HG03442 (cell line): ENCODE measurements around the gene PRKN.
"Not testable (repeated sequence)": the region's sequence is repeated elsewhere in the genome, so short reads cannot be mapped to it uniquely, and the experiment has no call there.

Experiments
- ATAC-seq: cut with Tn5 transposase; IDR thresholded peaks from one replicate; pipeline ENCODE4 v1.9.1; 2021; ENCODE audit warnings: mild to moderate bottlenecking, moderate library complexity; ENCODE audit not compliant: unreplicated experiment

PRKN gene

GRCh38 chr6:161540532-161540931, 1187.0 kb downstream of the PRKN start:
- ATAC-seq = no peak

GRCh38 chr6:161536224-161536630, 1191.3 kb downstream of the PRKN start:
- ATAC-seq = no peak

- ATAC-seq = no peak
These were observed 1193.2 kb downstream of the PRKN start for GRCh38 chr6:161534264-161534873.

- no peak for ATAC-seq
These were observed 1194.3 kb downstream of the PRKN start for GRCh38 chr6:161533266-161533665.

- ATAC-seq = no peak
These were observed 1195.0 kb downstream of the PRKN start for GRCh38 chr6:161532536-161532935.

DNA sequence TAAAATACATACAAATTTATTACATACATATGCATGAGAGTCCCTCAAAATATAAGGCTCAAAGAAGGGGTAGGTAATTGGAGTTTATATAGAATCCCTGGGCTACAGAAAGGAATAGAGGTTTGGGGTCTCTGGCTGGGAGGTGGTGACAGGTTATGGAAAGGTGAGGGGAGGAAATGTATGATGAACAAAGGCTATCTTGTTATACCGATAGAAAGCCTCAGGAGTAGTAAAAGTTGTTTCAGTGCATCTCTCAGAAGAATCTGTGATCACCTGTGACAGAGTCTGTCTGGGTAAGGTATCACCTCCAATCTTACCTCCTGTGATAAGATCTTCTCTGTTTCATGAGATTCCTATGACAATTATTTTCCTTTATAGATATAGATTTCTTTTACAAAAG, 1200.8 kb downstream of the PRKN start:
- no peak for ATAC-seq

DNA sequence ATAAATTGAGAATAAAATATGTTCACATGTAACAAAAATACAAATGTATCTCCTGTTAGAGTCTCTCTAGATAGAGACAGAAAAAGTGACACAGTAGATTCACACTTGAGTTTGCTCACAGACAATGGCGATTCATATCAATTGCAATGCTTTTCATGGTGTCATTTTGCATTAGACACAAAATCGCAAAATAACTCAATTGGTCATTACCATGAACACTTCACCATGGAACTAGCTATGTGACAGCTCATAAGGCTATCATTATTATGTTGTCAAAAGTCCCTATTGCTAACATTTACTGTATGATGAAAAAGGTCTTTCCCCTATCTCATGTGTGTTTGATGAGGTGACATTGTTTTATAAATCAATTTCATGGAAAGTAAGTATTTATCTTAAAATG, 1204.2 kb downstream of the PRKN start:
- ATAC-seq = no peak

- ATAC-seq = no peak
These were observed 1205.3 kb downstream of the PRKN start for GRCh38 chr6:161522276-161522675.

GRCh38 chr6:161511447-161512095, 1216.0 kb downstream of the PRKN start:
- no peak for ATAC-seq

- ATAC-seq = no peak
These were observed 1219.2 kb downstream of the PRKN start for GRCh38 chr6:161508341-161508740.

GRCh38 chr6:161507375-161507774, 1220.2 kb downstream of the PRKN start:
- no peak for ATAC-seq

GRCh38 chr6:161503570-161503969, 1224.0 kb downstream of the PRKN start:
- no peak for ATAC-seq

DNA sequence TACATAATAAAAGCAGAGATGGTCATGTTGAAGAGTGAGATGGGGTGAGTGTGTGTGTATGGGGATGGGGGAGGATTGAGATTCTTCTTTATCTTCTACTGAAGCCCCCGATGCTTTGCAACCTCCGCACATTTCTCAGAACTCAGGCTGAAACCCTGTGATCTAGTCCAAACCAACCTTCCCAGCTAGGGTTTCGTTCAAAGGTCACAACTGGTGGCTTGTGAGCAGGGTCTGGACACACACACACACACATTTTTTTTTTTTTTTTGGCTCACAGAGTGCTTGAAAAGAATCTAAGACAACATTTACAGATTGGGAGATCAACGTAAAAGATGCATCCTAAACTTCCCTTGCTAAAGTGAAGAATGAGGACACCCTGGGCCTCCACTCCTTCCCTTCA, 1228.7 kb downstream of the PRKN start:
- ATAC-seq = no peak

DNA sequence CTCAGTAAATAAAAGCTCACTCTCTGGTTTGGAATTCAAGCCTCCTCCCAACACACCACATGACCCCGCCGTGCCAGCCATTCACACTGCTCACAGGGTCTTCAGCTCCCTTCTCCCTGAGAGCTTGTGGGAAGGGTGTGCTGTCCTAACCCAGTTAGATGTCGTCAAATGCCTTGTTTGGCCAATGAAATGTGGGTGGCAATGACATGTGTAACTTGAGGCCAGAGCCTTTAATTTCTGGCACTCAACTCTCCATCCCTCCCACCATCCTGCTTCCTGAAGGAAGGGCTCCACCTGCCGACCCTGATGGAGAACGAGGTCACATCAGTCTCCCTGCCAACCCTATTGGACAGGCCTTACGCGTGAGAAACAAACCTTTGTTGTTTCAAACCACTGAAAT, 1229.2 kb downstream of the PRKN start:
- ATAC-seq = no peak

- ATAC-seq = no peak
These were observed 1230.6 kb downstream of the PRKN start for GRCh38 chr6:161496941-161497340.

- not testable (repeated sequence) for ATAC-seq
These were observed 1231.3 kb downstream of the PRKN start for GRCh38 chr6:161496271-161496670.

- no peak for ATAC-seq
These were observed 1233.0 kb downstream of the PRKN start for GRCh38 chr6:161494566-161494965.

GRCh38 chr6:161493576-161494118, 1233.9 kb downstream of the PRKN start:
- ATAC-seq = no peak

DNA sequence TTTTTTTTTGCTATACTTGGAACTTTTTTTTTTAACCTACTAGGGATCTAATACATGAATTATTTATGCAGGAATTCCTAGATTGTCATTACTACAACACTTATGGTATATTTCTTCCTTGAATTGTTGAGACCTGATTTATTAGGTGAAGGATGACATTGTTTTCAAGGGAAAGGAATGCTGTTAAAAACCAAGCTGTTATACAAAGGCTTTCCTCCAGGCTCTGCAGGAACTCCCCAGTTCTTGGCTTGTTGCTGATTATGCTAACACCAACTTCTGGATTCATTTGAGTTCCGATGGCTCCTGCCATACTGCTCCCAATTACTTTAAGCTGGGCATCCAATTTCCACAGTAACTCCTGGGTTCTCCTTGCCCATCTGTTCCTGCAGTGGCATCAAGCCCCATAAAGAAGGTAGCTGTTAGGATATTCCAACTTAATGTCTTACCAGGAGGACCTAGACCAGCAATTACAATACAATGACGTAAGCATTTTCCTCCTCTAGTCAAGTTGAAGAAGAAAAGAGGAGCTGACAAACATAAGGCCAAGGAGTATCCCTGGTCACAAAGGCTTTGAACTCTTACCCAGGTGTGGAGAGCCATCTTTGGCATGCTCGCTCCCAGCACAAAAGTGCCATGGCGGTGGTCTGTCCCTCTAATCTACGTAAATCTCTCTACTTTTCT, 1237.8 kb downstream of the PRKN start:
- ATAC-seq = no peak

GRCh38 chr6:161487694-161488093, 1239.9 kb downstream of the PRKN start:
- ATAC-seq = no peak

DNA sequence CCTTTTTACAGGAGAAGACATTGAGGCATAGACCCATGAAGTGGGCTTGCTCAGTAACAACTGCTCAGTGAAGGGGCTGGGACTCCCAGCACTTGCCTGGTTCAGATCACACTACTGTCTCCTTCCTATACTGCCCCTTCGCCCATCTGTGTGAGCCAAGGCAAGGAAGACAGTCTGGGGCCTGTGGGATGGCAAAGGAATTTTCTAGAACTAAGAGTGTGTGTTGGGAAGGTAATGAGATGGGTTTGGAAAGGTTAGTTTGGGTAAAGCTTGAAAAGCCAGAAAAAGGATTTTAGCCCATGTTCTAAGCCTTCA, 1240.4 kb downstream of the PRKN start:
- ATAC-seq = no peak
